Measurements from ENCODE around the gene PIGQ.

The PIGQ gene

DNA sequence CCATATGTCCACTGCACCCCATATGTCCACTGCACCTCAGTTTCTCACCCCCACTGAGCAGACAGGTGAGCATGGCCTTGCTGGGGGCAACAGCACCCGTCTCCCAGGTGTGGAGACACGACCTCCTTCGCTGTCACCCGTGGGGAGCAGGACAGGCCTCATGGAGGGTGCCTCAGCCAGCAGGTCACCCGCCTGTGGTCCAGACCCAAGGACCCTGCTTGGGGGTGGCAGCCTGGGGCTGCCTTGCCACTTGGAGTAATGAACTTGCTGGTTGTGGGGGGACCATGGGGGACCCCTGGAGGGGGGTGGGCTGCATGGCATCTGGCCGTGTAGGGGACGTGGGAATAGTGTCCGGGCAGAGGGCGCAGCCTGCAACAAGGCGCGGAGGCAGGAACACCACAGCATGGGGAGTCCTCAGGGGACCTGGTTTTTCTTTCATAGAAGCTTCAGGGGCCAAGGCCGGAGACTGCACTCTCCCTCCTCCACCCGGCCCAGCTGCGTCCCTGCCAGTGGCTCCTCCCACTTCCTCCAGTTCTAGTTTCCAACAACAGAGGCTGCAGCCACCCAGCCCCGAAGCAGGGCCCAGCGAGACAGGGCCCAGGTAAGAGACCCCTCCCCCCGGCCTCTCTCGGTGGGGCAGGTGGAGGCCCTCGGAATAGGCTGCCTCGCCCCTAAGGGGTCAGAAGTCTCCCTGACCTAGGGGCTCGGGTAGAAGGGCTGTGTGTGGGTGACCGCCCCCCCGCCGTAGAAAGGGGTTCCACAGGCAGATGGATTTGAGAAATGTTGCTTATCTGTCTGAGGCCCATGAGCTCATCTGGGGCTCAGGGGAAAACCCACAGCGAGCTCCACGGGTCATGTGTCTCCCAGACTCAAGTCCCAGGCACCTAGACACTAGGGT is 3.0 kb upstream of the PIGQ start, which contains the start of gene NHLRC4:
Gene NHLRC4 (plus strand): TSS at position 531 of the 898 bp plus-strand sequence. CDS start 1,043 bp downstream, outside the sequence.
- DNase-seq (ENCODE audit: low read depth in 2 of 3, low spot score in 2 of 3): no peak

GRCh38 chr16:567373-568256 is 2.2 kb upstream of the PIGQ start:
- no peak for DNase-seq (ENCODE audit: low read depth in 2 of 3, low spot score in 2 of 3)

DNA sequence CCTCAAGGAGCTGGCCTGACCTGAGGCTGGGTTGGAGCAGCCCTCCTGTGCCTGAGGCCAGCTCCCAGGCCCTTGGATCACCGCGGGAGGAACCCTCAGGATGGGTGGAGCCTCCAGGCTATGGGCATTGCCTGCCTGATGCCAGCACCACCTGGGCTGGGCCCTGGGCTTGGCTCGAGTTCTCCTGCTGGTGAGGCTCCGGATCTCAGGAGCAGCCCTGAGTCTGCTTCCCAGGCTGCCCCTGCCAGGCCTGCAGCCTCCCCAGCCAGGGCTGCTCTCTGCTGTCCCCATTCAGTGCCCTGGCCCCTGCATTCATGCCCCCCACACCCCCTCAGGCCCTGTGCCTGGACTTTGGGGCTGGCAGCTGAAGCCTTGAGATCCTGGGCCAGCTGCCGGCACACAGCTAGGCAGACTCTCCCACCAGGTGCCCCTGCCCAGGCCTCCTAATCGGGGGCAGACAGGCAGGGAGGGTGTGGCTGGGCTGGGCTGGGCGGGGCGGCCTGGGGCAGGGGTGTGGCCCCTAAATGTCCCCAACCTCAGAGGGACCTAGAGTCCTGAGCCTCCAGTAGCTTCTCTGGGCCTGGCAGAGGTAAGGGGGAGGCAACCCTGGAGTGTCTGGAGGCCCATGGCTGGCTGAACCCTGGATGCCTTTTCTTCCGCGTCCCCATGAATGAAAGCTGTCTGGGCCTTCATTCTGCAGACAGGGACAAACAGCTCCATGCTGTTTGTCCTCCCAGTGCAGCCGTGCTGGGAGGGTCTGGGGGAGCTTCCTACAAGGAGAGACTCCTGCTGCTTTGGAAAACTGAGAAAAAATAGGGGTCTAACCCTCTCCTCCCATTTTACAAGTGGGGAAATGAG is 1.1 kb upstream of the PIGQ start:
- no peak for DNase-seq (ENCODE audit: low read depth in 2 of 3, low spot score in 2 of 3)

- DNase-seq (ENCODE audit: low read depth in 2 of 3, low spot score in 2 of 3): no peak
Observed at GRCh38 chr16:572865-573650, 3.3 kb downstream of the PIGQ start.

DNA sequence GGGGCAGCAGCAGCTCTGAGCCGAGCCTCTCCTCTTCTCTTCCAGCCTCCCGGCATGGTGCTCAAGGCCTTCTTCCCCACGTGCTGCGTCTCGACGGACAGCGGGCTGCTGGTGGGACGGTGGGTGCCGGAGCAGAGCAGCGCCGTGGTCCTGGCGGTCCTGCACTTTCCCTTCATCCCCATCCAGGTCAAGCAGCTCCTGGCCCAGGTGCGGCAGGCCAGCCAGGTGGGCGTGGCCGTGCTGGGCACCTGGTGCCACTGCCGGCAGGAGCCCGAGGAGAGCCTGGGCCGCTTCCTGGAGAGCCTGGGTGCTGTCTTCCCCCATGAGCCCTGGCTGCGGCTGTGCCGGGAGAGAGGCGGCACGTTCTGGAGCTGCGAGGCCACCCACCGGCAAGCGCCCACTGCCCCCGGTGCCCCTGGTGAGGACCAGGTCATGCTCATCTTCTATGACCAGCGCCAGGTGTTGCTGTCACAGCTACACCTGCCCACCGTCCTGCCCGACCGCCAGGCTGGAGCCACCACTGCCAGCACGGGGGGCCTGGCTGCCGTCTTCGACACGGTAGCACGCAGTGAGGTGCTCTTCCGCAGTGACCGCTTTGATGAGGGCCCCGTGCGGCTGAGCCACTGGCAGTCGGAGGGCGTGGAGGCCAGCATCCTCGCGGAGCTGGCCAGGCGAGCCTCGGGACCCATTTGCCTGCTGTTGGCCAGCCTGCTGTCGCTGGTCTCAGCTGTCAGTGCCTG is 4.4 kb downstream of the PIGQ start:
- DNase-seq (ENCODE audit: low read depth in 2 of 3, low spot score in 2 of 3): no peak

DNA sequence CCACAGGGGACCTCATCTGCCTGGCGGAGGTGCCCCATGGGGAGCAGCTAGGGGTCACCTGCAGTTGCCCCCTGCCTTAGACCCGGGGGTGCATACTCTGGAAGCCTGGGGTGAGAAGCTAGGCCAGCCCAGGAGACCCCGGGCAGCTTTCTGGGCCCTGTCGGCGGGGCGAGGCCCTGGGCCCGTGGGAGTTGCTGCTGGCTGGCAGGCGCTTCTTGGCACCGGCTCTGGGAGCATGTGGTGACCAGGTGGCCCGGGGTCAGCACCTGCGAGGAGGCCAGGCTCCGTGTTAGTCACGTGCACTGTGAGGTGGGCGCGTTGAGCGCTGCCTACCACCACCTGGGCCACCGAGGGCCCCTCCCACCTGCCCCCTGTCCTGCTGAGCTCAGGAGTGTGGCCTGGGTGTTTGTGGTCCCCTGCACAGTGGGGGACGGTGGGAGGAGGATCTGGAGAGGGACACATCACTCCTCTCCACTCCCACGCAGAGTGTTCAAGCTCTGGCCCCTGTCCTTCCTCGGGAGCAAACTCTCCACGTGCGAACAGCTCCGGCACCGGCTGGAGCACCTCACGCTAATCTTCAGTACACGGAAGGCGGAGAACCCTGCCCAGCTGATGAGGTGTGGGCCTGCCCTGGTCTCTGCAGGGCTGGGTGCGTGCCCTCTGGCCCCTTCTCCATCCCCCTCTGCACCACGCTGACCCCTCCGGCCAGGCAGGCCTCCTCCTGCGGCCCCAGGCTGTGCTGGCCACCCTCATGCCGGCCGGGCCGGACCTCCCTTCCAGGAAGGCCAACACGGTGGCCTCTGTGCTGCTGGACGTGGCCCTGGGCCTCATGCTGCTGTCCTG is 5.8 kb downstream of the PIGQ start:
- no peak for DNase-seq (ENCODE audit: low read depth in 2 of 3, low spot score in 2 of 3)

DNA sequence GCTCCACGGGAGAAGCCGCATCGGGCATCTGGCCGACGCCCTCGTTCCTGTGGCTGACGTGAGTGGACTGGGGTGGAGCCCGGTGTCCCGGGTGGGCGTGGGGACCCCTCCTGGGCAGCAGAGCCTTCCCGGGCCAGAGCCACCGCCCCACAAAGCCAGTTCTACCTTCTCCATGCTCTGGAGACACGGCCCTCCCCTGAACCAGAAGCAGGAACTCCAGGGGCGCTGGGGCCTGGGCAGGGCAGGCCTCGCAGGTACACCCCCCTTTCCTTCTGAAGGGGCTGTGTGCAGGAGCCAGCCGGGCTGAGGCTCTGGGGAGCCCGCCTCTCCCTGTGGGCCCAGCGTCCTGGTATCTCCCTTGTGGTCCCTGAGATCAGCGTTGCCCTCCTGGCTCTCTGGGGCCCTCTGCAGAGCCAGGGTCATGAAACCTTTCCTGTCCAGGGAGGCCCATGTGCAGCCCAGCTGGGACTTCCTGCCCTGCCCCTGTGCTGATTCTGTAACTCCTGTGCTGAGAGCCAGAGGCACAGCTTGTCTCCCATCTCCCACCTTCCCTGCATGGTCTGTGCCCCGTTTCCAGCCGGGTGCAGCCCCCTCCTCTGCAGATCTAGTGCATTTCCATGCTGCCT is 6.5 kb downstream of the PIGQ start:
- DNase-seq (ENCODE audit: low read depth in 2 of 3, low spot score in 2 of 3): no peak

GRCh38 chr16:576823-577201 is 7.0 kb downstream of the PIGQ start:
- no peak for DNase-seq (ENCODE audit: low read depth in 2 of 3, low spot score in 2 of 3)

- DNase-seq (ENCODE audit: low read depth in 2 of 3, low spot score in 2 of 3): no peak
Observed at GRCh38 chr16:577796-578195, 8.0 kb downstream of the PIGQ start.

DNA sequence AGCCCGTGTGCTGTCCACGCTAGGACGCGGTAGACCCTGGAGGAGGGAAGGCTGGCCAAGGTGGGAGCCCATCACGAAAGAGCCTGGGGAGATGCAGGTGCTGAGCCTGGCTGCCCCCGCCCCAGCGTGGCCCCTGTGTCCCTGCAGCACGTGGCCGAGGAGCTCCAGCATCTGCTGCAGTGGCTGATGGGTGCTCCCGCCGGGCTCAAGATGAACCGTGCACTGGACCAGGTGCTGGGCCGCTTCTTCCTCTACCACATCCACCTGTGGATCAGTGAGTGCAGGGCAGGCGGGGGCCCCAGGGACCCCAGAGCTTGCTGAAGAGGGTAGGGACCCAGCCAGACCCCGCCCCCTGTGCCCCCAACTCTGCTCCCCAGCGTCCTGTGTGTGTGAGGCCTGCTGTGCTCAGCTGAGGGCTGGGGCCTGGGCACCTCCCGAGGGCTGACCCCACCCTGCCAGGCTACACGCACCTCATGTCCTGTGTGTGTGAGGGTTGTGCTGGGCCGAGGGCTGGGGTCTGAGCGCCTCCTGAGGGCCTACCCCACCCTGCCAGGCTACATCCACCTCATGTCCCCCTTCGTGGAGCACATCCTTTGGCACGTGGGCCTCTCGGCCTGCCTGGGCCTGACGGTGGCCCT is 8.6 kb downstream of the PIGQ start:
- DNase-seq (ENCODE audit: low read depth in 2 of 3, low spot score in 2 of 3): no peak

DNA sequence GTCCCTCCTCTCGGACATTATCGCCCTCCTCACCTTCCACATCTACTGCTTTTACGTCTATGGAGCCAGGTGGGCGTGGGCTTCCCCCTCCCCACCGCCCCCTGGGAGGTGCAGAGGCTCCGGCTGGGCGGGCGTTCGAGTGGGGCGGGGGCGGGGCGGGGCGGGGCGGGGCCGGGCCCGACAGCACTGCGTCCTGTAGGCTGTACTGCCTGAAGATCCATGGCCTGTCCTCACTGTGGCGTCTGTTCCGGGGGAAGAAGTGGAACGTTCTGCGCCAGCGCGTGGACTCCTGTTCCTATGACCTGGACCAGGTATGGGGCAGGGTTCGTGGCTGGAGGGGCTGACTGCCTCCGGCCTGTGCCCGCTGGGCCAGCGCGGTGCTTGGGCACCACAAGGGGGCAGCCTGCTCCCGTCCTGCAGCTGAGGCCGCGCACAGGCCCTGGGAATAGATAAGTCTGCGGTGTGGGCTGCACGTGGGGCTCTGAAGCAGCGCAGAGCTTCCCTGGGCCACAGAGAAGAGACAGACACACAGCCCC is 9.2 kb downstream of the PIGQ start:
- no peak for DNase-seq (ENCODE audit: low read depth in 2 of 3, low spot score in 2 of 3)

- DNase-seq (ENCODE audit: low read depth in 2 of 3, low spot score in 2 of 3): no peak
Observed at GRCh38 chr16:580141-580945, 10.6 kb downstream of the PIGQ start.

DNA sequence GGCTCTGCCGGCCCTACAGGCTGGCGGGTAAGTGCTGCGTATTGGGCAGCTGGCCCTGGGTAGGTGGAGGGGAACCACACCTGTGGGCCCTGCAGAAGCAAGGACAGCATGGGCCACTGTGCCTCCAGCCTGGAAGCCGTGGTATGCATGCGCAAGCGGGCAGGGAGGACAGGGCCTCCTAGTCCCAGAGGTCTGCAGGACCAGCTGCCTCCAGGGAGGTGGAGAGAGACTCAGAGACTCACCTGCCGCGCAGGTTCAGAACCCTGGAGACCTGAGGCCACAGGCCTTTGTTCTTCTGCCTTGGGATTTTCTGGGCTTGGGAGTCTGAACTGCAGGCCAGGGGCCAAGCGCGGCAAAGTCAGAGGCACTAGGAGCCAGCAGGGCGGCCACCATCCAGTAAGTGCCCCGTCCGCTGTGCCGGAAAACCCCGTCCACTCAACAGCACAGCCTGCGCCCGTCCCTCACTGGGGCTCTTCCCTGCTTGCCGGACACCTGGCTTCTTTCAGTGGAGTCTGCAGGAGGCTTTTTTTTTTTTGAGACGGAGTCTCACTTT is 11.3 kb downstream of the PIGQ start:
- no peak for DNase-seq (ENCODE audit: low read depth in 2 of 3, low spot score in 2 of 3)

GRCh38 chr16:582218-582613 is 12.4 kb downstream of the PIGQ start:
- DNase-seq (ENCODE audit: low read depth in 2 of 3, low spot score in 2 of 3): no peak

GRCh38 chr16:582614-583331 is 13.0 kb downstream of the PIGQ start:
- DNase-seq (ENCODE audit: low read depth in 2 of 3, low spot score in 2 of 3): no peak

- no peak for DNase-seq (ENCODE audit: low read depth in 2 of 3, low spot score in 2 of 3)
Observed at GRCh38 chr16:583470-583814, 13.7 kb downstream of the PIGQ start.
